ENCODE results near the gene CEACAM7.
"Not testable (repeated sequence)": the region's sequence is repeated elsewhere in the genome, so short reads cannot be mapped to it uniquely, and the experiment has no call there.

The CEACAM7 gene

GRCh38 chr19:41691268-41691970 is 3.3 kb upstream of the CEACAM7 start:
- Mint-ChIP-seq H3K9me3 (no peaks in the 10 kb centered on the region), H3K4me1 (peaks cover 4% of the 10 kb centered on the region), H3K27me3 (peaks cover 75% of the 10 kb centered on the region), H3K4me3 (no peak overlapping the region), H3K27ac (no peak overlapping the region)
- DNase-seq (peak; percentile 28 to 33), ATAC-seq (no peak)

- Mint-ChIP-seq H3K4me3 (no peak overlapping the region), H3K27me3 (peaks cover 68% of the 10 kb centered on the region), H3K4me1 (peaks cover 4% of the 10 kb centered on the region), H3K27ac (no peak overlapping the region), H3K9me3 (no peaks in the 10 kb centered on the region)
- no peak for DNase-seq
- no peak for ATAC-seq
Measured at GRCh38 chr19:41690801-41691065, 2.7 kb upstream of the CEACAM7 start.

- peaks cover 4% of the 10 kb centered on the region for H3K4me1 Mint-ChIP-seq
- DNase-seq (no peak), ATAC-seq (no peak)
- peaks cover 62% of the 10 kb centered on the region for H3K27me3 Mint-ChIP-seq
- no peak overlapping the region for H3K27ac Mint-ChIP-seq
- H3K4me3 Mint-ChIP-seq = no peak overlapping the region
- no peaks in the 10 kb centered on the region for H3K9me3 Mint-ChIP-seq
Measured at GRCh38 chr19:41689993-41690800, 2.1 kb upstream of the CEACAM7 start.

- DNase-seq (no peak), ATAC-seq (no peak)
- Mint-ChIP-seq H3K9me3 (no peaks in the 10 kb centered on the region), H3K27ac (no peak overlapping the region), H3K4me1 (peaks cover 4% of the 10 kb centered on the region), H3K27me3 (peaks cover 57% of the 10 kb centered on the region), H3K4me3 (no peak overlapping the region)
Measured at GRCh38 chr19:41688687-41689086, 617 bp upstream of the CEACAM7 start.

GRCh38 chr19:41687419-41687818 is 651 bp downstream of the CEACAM7 start:
- DNase-seq (no peak), ATAC-seq (no peak)
- no peak overlapping the region for H3K27ac Mint-ChIP-seq
- H3K27me3 Mint-ChIP-seq = peaks cover 59% of the 10 kb centered on the region
- peaks cover 4% of the 10 kb centered on the region for H3K4me1 Mint-ChIP-seq
- no peaks in the 10 kb centered on the region for H3K9me3 Mint-ChIP-seq
- H3K4me3 Mint-ChIP-seq = no peak overlapping the region

- no peak overlapping the region for H3K27ac Mint-ChIP-seq
- H3K4me1 Mint-ChIP-seq = no peaks in the 10 kb centered on the region
- ATAC-seq (no peak), DNase-seq (no peak)
- no peaks in the 10 kb centered on the region for H3K9me3 Mint-ChIP-seq
- no peak overlapping the region for H3K4me3 Mint-ChIP-seq
- peaks cover 47% of the 10 kb centered on the region for H3K27me3 Mint-ChIP-seq
Measured at GRCh38 chr19:41682437-41682836, 5.6 kb downstream of the CEACAM7 start.

- H3K4me1 Mint-ChIP-seq = no peaks in the 10 kb centered on the region
Measured at GRCh38 chr19:41671486-41671885, 16.6 kb downstream of the CEACAM7 start.

GRCh38 chr19:41670755-41671154 is 17.3 kb downstream of the CEACAM7 start:
- H3K27me3 Mint-ChIP-seq = peaks cover 72% of the 10 kb centered on the region
- no peak overlapping the region for H3K4me3 Mint-ChIP-seq
- peaks cover 0 to 8% of the 10 kb centered on the region in 2 donors for H3K9me3 Mint-ChIP-seq
- ATAC-seq (no peak), DNase-seq (no peak)
- H3K4me1 Mint-ChIP-seq = no peaks in the 10 kb centered on the region
- H3K27ac Mint-ChIP-seq = peak overlapping the region in 1 of 2 donors; percentile 2

More at GRCh38 chr19:41671486-41671885, 16.6 kb downstream of the CEACAM7 start:
- Mint-ChIP-seq H3K4me3 (no peak overlapping the region), H3K27ac (no peak overlapping the region), H3K9me3 (peaks cover 0 to 8% of the 10 kb centered on the region in 2 donors), H3K27me3 (peaks cover 75% of the 10 kb centered on the region)
- no peak for DNase-seq
- ATAC-seq = no peak

GRCh38 chr19:41668315-41668714 is 19.8 kb downstream of the CEACAM7 start:
- ATAC-seq (no peak), DNase-seq (no peak)
- Mint-ChIP-seq H3K27ac (no peak overlapping the region), H3K4me3 (no peak overlapping the region), H3K9me3 (peaks cover 17 to 29% of the 10 kb centered on the region in 2 donors), H3K4me1 (no peaks in the 10 kb centered on the region), H3K27me3 (peaks cover 57% of the 10 kb centered on the region)

- H3K9me3 Mint-ChIP-seq = peaks cover 26 to 35% of the 10 kb centered on the region in 2 donors
- H3K27me3 Mint-ChIP-seq = peaks cover 47% of the 10 kb centered on the region
- ATAC-seq = no peak
- no peak for DNase-seq
- H3K4me3 Mint-ChIP-seq = no peak overlapping the region
- H3K27ac Mint-ChIP-seq = no peak overlapping the region
- no peaks in the 10 kb centered on the region for H3K4me1 Mint-ChIP-seq
Measured at GRCh38 chr19:41666075-41666474, 22.0 kb downstream of the CEACAM7 start.

- no peak overlapping the region for H3K4me3 Mint-ChIP-seq
- H3K27ac Mint-ChIP-seq = peak overlapping the region in 1 of 2 donors; percentile 48
- DNase-seq (no peak), ATAC-seq (peak; percentile 54)
- peaks cover 76% of the 10 kb centered on the region for H3K27me3 Mint-ChIP-seq
- peaks cover 15 to 25% of the 10 kb centered on the region in 2 donors for H3K9me3 Mint-ChIP-seq
- peaks cover 16% of the 10 kb centered on the region for H3K4me1 Mint-ChIP-seq
Measured at GRCh38 chr19:41657157-41657556, 30.9 kb downstream of the CEACAM7 start.

GRCh38 chr19:41656756-41657155 is 31.3 kb downstream of the CEACAM7 start:
- Mint-ChIP-seq H3K9me3 (peaks cover 14 to 21% of the 10 kb centered on the region in 2 donors), H3K27ac (peak overlapping the region in 1 of 2 donors; percentile 48), H3K4me1 (peaks cover 16% of the 10 kb centered on the region), H3K27me3 (peaks cover 72% of the 10 kb centered on the region)
- DNase-seq (peak in 1 of 2 donors; percentile 23), ATAC-seq (peak; percentile 82)
- H3K4me3 Mint-ChIP-seq = not testable (repeated sequence)

GRCh38 chr19:41652250-41652649 is 35.8 kb downstream of the CEACAM7 start:
- DNase-seq = no peak
- Mint-ChIP-seq H3K27me3 (peaks cover 58% of the 10 kb centered on the region), H3K4me1 (peaks cover 9% of the 10 kb centered on the region), H3K9me3 (peaks cover 14 to 21% of the 10 kb centered on the region in 2 donors), H3K4me3 (no peak overlapping the region), H3K27ac (no peak overlapping the region)
- no peak for ATAC-seq

GRCh38 chr19:41649827-41650226 is 38.2 kb downstream of the CEACAM7 start:
- Mint-ChIP-seq H3K27ac (no peak overlapping the region), H3K4me3 (no peak overlapping the region), H3K4me1 (no peaks in the 10 kb centered on the region), H3K9me3 (peaks cover 14% of the 10 kb centered on the region in 2 donors), H3K27me3 (peaks cover 54% of the 10 kb centered on the region)
- no peak for DNase-seq
- ATAC-seq = no peak

GRCh38 chr19:41646589-41647204 is 41.4 kb downstream of the CEACAM7 start:
- DNase-seq (peak; percentile 35 to 50), ATAC-seq (no peak)
- Mint-ChIP-seq H3K4me1 (no peaks in the 10 kb centered on the region), H3K27ac (no peak overlapping the region), H3K9me3 (no peaks in the 10 kb centered on the region), H3K4me3 (no peak overlapping the region), H3K27me3 (peaks cover 49% of the 10 kb centered on the region)

All from stimulated activated naive CD8-positive, alpha-beta T cell treated with anti-CD3 and anti-CD28 coated beads, Interleukin-15, amount 100 ng/mL, for 72 hours (primary cell).